Measurements from ENCODE around the gene SNAP29. TPM values are rescaled to one million over a fixed set of nuclear protein-coding genes. Genes with fewer than 3 reads are reported as not detected.
"Not testable (repeated sequence)": the region's sequence is repeated elsewhere in the genome, so short reads cannot be mapped to it uniquely, and the experiment has no call there.

The SNAP29 gene
- total RNA-seq, 6 experiments from 2014 or later: 34.2 to 40.7 (median 38.0) TPM

GRCh38 chr22:20930004-20930403, 71.2 kb downstream of the SNAP29 start:
- H3K27ac Mint-ChIP-seq: no peak overlapping the region
- no peaks in the 10 kb centered on the region for H3K9me3 Mint-ChIP-seq
- H3K4me1 Mint-ChIP-seq (ENCODE audit: low read depth): peaks cover 15% of the 10 kb centered on the region; the same call in 1 of the 2 replicates
- H3K4me3 Mint-ChIP-seq: no peak overlapping the region
- H3K36me3 Mint-ChIP-seq (ENCODE audit: low read depth): peaks cover 18% of the 10 kb centered on the region; the same call in 1 of the 2 replicates
- no peak for TF ChIP-seq CTCF (IDR thresholded peaks at IDR 0.05)
- DNase-seq: no peak
- H3K27me3 Mint-ChIP-seq (ENCODE audit: insufficient read depth): no peaks in the 10 kb centered on the region

- not testable (repeated sequence) for DNase-seq; H3K27ac Mint-ChIP-seq; H3K4me3 Mint-ChIP-seq; H3K27me3 Mint-ChIP-seq (ENCODE audit: insufficient read depth); H3K9me3 Mint-ChIP-seq
- H3K36me3 Mint-ChIP-seq (ENCODE audit: low read depth): peaks cover 17% of the 10 kb centered on the region; the same call in 1 of the 2 replicates
- H3K4me1 Mint-ChIP-seq (ENCODE audit: low read depth): peaks cover 12% of the 10 kb centered on the region; the same call in 1 of the 2 replicates
Measured at GRCh38 chr22:20930435-20930834, 71.6 kb downstream of the SNAP29 start.

DNA sequence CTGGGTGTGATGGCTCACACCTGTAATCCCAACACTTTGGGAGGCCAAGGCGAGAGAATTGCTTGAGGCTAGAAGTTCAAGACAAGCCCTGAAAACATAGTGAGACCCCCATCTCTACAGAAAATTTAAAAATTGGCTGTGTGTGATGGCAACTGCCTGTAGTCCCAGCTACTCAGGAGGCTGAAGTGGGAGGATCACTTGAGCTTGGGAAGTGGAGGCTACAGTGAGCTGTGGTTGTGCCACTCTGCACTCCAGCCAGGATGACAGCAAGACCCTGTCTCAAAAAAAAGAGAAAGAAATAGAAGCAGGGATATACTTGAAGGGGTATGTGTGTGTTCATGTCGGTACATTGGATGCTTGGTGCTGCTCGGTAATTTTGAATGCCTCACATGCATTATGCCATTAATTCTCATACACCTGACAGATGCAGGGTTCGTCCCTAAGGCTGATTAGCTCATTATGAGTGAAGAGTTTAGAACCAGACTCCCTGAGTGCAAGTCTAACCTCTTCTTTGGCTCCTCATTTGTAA, 72.4 kb downstream of the SNAP29 start:
- H3K36me3 Mint-ChIP-seq (ENCODE audit: low read depth): peaks cover 9% of the 10 kb centered on the region; the same call in 1 of the 2 replicates
- no peak overlapping the region for H3K4me3 Mint-ChIP-seq
- H3K27me3 Mint-ChIP-seq (ENCODE audit: insufficient read depth): no peaks in the 10 kb centered on the region
- H3K27ac Mint-ChIP-seq: no peak overlapping the region
- H3K4me1 Mint-ChIP-seq (ENCODE audit: low read depth): peaks cover 5% of the 10 kb centered on the region; the same call in 1 of the 2 replicates
- TF ChIP-seq CTCF (IDR thresholded peaks at IDR 0.05): no peak
- H3K9me3 Mint-ChIP-seq: no peaks in the 10 kb centered on the region
- no peak for DNase-seq

- no peak overlapping the region for H3K27ac Mint-ChIP-seq
- H3K9me3 Mint-ChIP-seq: no peaks in the 10 kb centered on the region
- no peak for DNase-seq
- H3K4me1 Mint-ChIP-seq (ENCODE audit: low read depth): peaks cover 19% of the 10 kb centered on the region
- TF ChIP-seq CTCF (IDR thresholded peaks at IDR 0.05): no peak
- H3K27me3 Mint-ChIP-seq (ENCODE audit: insufficient read depth): no peaks in the 10 kb centered on the region
- no peak overlapping the region for H3K4me3 Mint-ChIP-seq
- H3K36me3 Mint-ChIP-seq (ENCODE audit: low read depth): peaks cover 11% of the 10 kb centered on the region
Measured at GRCh38 chr22:20933910-20934309, 75.1 kb downstream of the SNAP29 start.

- H3K27ac Mint-ChIP-seq; DNase-seq; H3K27me3 Mint-ChIP-seq (ENCODE audit: insufficient read depth); H3K9me3 Mint-ChIP-seq; H3K4me3 Mint-ChIP-seq: not testable (repeated sequence)
- H3K4me1 Mint-ChIP-seq (ENCODE audit: low read depth): peaks cover 28% of the 10 kb centered on the region
- peaks cover 12% of the 10 kb centered on the region for H3K36me3 Mint-ChIP-seq (ENCODE audit: low read depth)
Measured at GRCh38 chr22:20935049-20935448, 76.2 kb downstream of the SNAP29 start.

GRCh38 chr22:20935780-20936539, 77.2 kb downstream of the SNAP29 start:
- H3K9me3 Mint-ChIP-seq; H3K4me3 Mint-ChIP-seq; DNase-seq; H3K27me3 Mint-ChIP-seq (ENCODE audit: insufficient read depth); H3K27ac Mint-ChIP-seq: not testable (repeated sequence)
- peaks cover 37% of the 10 kb centered on the region for H3K4me1 Mint-ChIP-seq (ENCODE audit: low read depth)
- H3K36me3 Mint-ChIP-seq (ENCODE audit: low read depth): peaks cover 17% of the 10 kb centered on the region

Data from HFFc6 (cell line).